Urinary bladder (tissue), 4 donors: ENCODE results near the gene CLEC18A. TPM values are rescaled to one million over a fixed set of nuclear protein-coding genes. Genes with fewer than 3 reads are reported as not detected.
A peak's percentile ranks its signal among the peaks of the same experiment; 100 is the strongest.
"Not testable (repeated sequence)": the region's sequence is repeated elsewhere in the genome, so short reads cannot be mapped to it uniquely, and the experiment has no call there.

Source experiments
- DNase-seq: peaks from one replicate; pipeline ENCODE4 v3.0.0-alpha.2; 2015; ENCODE audit errors: extremely low spot score
- H3K27ac ChIP-seq: one replicate; pipeline ENCODE4 v1.5.1; 2013; ENCODE audit warnings: low read depth, mild to moderate bottlenecking, moderate library complexity
- H3K36me3 ChIP-seq: one replicate; pipeline ENCODE4 v1.6.1; 2013; ENCODE audit warnings: mild to moderate bottlenecking, moderate library complexity; ENCODE audit not compliant: insufficient read depth
- H3K4me1 ChIP-seq: one replicate; pipeline ENCODE4 v1.6.1; 2013; ENCODE audit warnings: mild to moderate bottlenecking, moderate library complexity; ENCODE audit not compliant: insufficient read depth
- H3K4me3 ChIP-seq: one replicate; pipeline ENCODE4 v1.5.1; 2013; ENCODE audit warnings: low read depth, low read length
- WGBS: extraction: QIAGEN DNeasy Blood & Tissue Kit; methylation state at CpG from one replicate; pipeline ENCODE4 v1.1.7; 2013; 5-methylcytosine and 5-hydroxymethylcytosine counted together
- polyA plus RNA-seq: library from polyadenylated mRNA; stranded (reverse); fragments of 200-250 nt; gene quantifications from one replicate; pipeline ENCODE4 v1.2.3, GENCODE V29; 2013
- total RNA-seq: library from RNA; depleted of rRNA; stranded (reverse); fragments of >200 nt; gene quantifications from one replicate; pipeline ENCODE4 v1.2.3, GENCODE V29; 2014
- donor health status: healthy with polysubstance abuse.
- donor health status: healthy.

CLEC18A gene
- total and polyA plus RNA-seq, 2 donors = 0.33 to 1.7 TPM

DNA sequence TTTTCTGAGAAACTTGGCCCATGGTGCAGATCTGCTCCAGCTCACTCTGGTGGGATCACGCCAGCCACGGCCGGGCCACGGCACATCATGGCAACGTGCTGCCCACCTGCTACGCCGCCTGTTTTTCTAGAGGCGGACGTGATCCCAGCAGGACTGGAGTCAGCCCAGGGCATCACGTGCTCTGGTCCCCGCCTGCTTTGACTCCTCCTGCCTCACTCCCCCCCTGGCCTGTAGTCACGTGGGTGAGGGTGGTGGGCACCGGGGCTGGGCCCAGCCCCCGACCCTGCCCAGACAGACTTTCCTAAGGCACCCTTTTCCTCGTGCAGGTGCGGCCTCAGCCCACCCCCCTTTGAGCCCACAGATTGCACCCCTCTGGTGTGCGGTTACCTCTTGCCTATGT lies 723 bp upstream of the CLEC18A start:
- WGBS = no CpG with 5 or more reads among the region's 17 CpGs
- not testable (repeated sequence) for DNase-seq, H3K27ac ChIP-seq

DNA sequence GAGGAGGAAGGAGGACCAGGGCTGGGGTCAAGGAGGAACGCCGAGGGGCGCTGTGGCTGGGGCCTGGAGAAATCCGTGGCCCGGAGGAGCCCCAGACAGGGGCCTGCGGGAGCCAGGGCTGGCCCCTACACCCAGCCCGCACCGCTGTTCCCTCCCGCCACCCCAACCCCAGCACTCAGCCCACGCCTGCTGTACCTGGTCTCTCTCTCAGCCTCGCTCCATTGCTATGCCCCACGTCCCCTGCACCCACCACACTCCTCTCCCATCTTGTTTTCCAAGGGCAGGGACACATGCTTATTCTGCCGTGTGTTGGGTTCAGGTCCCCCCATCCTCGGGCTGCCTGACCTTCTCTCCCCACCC lies 518 bp downstream of the CLEC18A start:
- H3K27ac ChIP-seq, H3K4me3 ChIP-seq, H3K36me3 ChIP-seq, H3K4me1 ChIP-seq, DNase-seq: not testable (repeated sequence)
- no CpG with 5 or more reads among the region's 14 CpGs for WGBS

More for the DNA sequence above, 723 bp upstream of the CLEC18A start:
- not testable (repeated sequence) for H3K4me3 ChIP-seq, H3K36me3 ChIP-seq, H3K4me1 ChIP-seq

DNA sequence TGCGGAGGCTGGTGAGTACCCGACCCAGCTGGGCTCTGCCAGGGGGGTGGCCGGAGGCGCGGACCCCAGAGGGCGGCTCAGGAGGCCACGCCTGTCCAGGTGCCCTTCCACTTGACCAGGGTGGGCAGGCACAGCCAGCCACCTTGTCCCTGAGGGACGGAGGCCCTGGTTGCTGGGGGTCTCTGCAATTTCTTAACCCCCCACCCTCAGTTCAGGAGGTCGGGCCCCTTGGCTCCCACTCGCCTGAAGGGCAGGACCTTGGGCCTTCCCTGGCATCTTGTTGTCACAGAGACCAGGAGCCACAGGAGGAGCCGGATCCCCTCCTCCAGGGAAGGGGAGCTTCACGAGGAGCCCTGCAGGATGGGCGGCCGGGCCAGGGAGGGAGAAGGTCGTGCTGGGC lies 982 bp downstream of the CLEC18A start:
- WGBS = 83% methylated on average over 6 of the region's 15 CpGs
- not testable (repeated sequence) for H3K36me3 ChIP-seq, H3K4me1 ChIP-seq, DNase-seq, H3K27ac ChIP-seq, H3K4me3 ChIP-seq

DNA sequence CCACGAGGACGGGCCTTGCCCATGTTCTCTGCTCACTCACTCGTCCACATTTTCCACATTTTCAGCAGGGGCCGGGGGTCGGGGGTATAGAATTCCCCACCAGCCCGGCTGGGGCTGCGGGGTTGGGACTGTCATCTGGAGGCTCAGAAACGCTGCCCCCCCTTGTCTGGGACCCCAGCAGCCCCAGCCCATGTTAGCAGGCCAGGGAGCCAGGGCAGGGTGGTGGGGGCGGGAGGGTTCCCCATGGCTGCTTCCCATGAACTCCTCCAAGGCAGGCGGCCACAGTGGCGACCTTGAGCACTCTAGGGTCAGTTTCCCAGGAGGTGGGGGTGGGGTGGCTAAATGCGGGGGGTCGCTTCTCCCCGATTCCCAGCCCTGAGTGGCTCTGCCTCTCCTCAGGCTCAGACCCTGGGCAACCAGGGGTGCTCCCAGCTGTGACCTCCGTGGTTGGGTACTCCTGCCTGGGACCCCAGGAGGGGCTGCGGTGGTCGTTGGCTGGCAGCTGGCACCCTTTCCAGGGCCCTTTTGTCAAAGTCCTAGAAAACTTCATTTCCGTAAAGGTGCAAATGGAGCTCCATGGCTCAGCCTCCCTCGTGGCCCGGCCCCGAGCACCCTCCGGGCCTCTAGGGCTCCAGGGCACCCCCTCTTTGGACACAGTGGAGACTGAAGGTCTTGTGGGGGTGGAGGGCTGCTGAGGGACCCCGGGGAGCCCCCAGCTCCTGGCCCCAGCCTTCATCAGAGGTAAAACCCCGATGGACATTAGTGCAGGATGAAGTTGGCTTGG lies 1.6 kb downstream of the CLEC18A start:
- not testable (repeated sequence) for H3K36me3 ChIP-seq, H3K27ac ChIP-seq, H3K4me3 ChIP-seq, H3K4me1 ChIP-seq, DNase-seq
- WGBS = 75% methylated on average over 17 of the region's 24 CpGs

DNA sequence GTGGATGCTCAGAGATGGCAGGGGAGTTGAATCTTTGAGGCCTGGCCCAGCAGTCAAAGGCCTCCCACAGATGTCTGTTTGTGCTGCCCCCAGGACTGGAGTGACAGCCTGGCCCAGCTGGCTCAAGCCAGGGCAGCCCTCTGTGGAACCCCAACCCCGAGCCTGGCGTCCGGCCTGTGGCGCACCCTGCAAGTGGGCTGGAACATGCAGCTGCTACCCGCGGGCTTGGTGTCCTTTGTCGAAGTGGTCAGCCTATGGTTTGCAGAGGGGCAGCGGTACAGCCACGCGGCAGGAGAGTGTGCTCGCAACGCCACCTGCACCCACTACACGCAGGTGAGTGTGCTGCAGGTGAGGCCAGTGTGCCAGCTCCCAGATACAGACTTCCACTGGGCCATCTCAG lies 3.1 kb downstream of the CLEC18A start:
- H3K36me3 ChIP-seq, H3K27ac ChIP-seq, H3K4me3 ChIP-seq, H3K4me1 ChIP-seq, DNase-seq: not testable (repeated sequence)
- WGBS = 93% methylated on average over 13 of the region's 13 CpGs

DNA sequence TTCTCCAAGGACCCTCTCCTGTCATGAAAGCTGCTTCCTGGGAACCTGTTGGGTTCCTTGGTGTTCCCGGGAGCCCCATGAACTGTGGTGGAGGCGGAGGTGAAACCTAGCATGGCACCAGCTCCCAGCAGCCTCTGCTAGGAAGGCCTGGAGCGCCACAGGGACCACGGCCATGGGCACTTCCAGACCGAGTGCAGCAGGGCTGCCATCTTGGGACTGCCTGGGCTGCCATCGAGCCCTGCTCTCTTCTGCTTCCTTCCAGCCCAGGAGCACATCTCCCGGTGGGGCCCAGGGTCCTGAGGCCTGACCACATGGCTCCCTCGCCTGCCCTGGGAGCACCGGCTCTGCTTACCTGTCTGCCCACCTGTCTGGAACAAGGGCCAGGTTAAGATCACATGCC lies 12.2 kb downstream of the CLEC18A start:
- H3K27ac ChIP-seq, H3K4me3 ChIP-seq, DNase-seq, H3K36me3 ChIP-seq, H3K4me1 ChIP-seq: not testable (repeated sequence)
- 95% methylated on average over 5 of the region's 9 CpGs for WGBS

DNA sequence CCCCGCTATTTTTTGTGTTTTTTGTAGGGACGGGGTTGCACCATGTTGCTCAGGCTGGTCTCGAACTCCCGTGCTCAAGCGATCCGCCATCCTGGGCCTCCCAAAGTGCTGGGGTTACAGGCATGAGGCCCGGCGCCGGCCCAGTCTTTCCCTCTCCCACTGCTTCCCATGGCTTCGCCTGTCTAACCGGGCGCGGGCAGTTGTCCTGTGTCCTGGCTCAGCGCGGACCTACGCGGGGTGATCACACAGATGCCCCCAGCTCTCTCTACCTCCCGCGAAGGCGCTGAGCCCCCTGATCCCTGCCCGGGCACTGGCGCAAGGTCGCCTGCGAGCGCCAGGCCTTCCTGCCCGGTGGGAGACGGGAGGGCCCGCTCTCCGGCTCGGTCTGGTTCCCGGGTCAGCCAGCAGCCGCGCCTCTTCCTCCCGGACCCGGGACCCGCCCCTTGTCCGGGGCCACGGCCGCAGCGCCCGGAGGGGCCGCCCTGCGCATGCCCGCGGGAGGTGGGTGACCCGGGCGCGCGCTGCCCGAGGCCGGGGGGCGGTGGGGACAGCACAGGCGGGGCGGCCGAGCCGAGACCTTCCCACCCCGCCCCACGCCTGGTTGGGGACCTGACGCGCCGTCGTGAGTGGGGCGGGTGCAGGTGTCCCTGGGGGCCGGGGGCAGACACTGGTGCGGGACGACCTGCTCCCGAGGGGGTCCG lies 14.0 kb downstream of the CLEC18A start:
- WGBS = 21% methylated on average over 31 of the region's 68 CpGs
- not testable (repeated sequence) for H3K36me3 ChIP-seq, DNase-seq, H3K4me1 ChIP-seq
- H3K27ac ChIP-seq = peak overlapping the region; percentile 50
- peak overlapping the region; percentile 46 for H3K4me3 ChIP-seq

DNA sequence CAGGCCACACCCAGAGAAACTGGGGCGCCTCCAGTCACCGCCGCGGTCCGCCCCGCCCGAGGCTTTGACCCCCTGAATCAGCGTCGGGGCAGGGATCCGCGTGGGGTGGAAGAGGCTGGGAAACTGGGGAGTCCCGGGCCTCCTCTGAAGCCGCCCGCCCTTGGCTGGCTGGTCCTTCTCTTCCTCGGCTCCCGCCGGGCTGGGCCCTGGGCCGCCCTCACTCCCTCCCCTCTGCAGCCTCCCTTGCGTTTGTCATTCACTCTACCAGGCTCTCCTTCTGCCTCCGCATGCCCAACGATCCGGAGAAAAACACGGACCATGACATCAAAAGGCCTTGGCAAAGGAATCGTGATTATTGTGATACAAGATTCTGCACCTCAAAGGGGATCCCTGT lies 14.5 kb downstream of the CLEC18A start:
- H3K4me3 ChIP-seq = peak overlapping the region; percentile 46

DNA sequence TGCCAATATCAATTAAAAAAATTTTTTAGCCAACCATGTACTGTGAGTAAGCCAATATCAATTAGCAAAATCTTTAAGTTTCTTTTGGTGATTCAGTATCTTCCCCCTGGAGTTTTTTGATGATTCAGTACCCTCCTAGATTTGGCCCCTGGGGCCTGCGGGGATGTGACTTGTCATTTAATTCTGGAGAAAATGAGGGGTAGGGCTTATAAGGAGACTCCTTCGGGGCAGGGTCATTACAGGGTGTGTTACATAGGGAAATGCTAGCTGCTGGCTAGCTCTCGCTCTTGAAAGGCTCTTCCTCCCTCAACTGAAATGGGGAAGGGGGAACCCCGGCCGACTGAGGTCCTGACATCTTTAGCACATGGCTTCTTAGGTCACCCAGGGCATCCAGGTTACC lies 16.6 kb downstream of the CLEC18A start:
- not testable (repeated sequence) for H3K4me1 ChIP-seq, H3K27ac ChIP-seq
- no CpG with 5 or more reads among the region's 5 CpGs for WGBS

More for the DNA sequence above, 14.5 kb downstream of the CLEC18A start:
- not testable (repeated sequence) for DNase-seq, H3K4me1 ChIP-seq, H3K36me3 ChIP-seq, H3K27ac ChIP-seq
- WGBS = no CpG with 5 or more reads among the region's 24 CpGs

DNA sequence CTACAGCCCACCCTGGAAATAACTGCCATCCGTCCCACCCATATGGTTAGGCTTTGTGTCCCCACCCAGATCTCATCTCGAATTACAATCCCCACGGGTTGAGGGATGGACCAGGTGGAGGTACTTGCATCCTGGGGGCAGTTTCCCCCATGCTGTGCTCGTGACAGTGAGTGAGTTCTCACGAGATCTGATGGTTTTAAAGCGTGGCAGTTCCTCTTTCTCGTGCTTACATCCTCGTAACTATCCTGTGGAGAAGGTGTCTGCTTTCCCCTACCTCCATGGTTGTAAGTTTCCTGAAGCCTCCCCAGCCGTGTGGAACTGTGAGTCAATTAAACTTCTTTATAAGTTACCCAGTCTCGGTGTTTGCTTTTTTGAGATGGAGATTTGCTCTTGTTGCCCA lies 17.0 kb downstream of the CLEC18A start:
- H3K4me1 ChIP-seq, H3K36me3 ChIP-seq, H3K27ac ChIP-seq, H3K4me3 ChIP-seq, DNase-seq: not testable (repeated sequence)
- no CpG with 5 or more reads among the region's 10 CpGs for WGBS

More for the DNA sequence above, 16.6 kb downstream of the CLEC18A start:
- not testable (repeated sequence) for DNase-seq, H3K4me3 ChIP-seq, H3K36me3 ChIP-seq

DNA sequence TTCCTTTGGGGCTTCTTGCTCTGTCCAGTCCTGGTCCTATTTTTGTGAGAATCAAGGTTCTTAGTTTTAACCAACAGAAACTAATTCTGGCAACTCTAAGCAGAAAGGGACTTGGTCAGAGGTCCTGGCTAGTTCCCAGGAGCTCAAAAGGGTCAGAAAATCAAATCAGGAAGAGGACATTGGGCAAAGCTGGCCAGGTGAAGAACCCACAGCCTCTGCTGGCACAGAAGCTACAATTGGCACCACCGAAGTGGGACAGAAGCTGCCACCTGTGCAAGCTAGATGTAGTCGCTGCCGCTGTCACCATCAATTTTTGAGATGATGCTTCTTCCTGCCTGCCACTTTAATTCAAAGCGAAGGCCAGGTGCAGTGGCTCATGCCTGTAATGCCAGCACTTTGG lies 18.5 kb downstream of the CLEC18A start:
- H3K36me3 ChIP-seq, H3K27ac ChIP-seq, H3K4me1 ChIP-seq, H3K4me3 ChIP-seq, DNase-seq: not testable (repeated sequence)
- 98% methylated on average over 4 of the region's 4 CpGs for WGBS

DNA sequence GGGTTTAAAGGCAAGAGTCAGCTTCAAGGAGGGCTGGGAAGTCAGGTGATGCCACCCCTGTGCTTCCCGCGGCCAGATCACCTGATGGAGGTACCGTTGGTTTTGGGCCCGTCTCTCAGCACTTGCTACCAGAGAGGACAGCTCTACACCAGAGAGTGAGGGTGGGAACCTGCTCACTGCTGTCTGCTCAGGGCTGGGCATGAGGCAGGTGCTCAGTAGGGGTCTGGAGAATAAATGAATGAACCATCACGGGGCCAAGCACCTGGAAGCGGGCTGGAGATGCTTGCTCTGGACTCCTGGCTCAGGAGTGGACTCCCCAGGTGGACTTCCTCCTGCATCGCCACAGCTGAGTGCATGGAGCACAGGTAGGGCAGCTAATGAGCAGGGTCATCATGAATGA lies 21.0 kb downstream of the CLEC18A start:
- WGBS = 84% methylated on average over 2 of the region's 7 CpGs
- H3K36me3 ChIP-seq, DNase-seq, H3K4me3 ChIP-seq, H3K4me1 ChIP-seq, H3K27ac ChIP-seq: not testable (repeated sequence)

DNA sequence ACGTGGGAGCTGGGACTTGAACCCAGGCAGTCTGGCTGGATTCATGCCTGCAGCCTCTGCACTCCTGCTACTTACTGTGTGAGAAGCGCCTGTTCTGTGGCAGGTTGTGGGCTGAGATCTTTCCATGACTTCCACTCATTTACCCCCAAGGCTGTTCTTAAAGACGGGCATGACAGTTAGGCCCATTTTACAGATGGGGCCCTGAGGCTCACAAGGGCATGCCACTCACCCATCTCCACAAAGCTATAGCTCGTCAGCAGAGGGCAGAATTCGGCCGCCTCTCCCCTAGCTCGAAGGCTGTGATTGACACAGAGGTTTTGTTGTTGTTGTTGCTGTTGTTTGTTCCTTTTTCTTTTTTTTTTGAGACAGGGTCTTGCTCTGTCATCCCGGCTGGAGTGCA lies 21.8 kb downstream of the CLEC18A start:
- 94% methylated on average over 2 of the region's 8 CpGs for WGBS
- H3K4me1 ChIP-seq, DNase-seq, H3K27ac ChIP-seq, H3K36me3 ChIP-seq, H3K4me3 ChIP-seq: not testable (repeated sequence)

DNA sequence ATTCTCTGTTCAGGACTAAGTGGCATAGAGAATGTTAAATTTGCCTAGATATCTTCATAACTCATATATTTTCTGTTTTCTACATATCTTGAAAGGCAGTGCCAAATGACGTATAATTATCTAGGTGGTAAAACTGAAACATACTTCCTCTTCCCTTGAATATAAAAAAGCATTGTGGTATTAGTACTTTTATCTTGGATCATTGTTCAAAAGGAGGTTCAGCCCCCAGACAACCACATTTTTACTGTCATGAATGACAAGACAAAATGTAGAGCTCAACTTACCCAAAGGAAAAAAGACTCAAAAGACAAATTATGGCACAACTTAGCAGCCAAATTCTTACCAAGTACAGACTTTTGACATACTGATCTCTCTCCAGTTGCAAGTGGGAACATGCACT lies 34.1 kb downstream of the CLEC18A start:
- H3K4me3 ChIP-seq, DNase-seq, H3K27ac ChIP-seq, H3K4me1 ChIP-seq, H3K36me3 ChIP-seq: not testable (repeated sequence)
- WGBS = 83% methylated on average over 1 of the region's 1 CpG
